Tibial nerve (tissue), 4 donors: ENCODE data around the gene CSPG4. TPM values are rescaled to one million over a fixed set of nuclear protein-coding genes. Genes with fewer than 3 reads are reported as not detected.

Source experiments
- DNase-seq, 2 donors: peaks; one replicate each; pipeline ENCODE4 v3.0.0-alpha.2; 2019; ENCODE audit warnings: low spot score in 2 of 2
- H3K27ac ChIP-seq, 4 donors: fragments of 200-600 bp; sonication (generic) in 3 of 4; one replicate each; pipeline ENCODE4 v1.5.1; 2017 to 2019; ENCODE audit warnings: mild to moderate bottlenecking in 1 of 4
- H3K27me3 ChIP-seq, 2 donors: fragments of 200-600 bp; sonication (generic) in 1 of 2; one replicate each; pipeline versions ENCODE4 v1.5.1 to v1.6.0; 2017 to 2019
- H3K36me3 ChIP-seq, 3 donors: fragments of 200-600 bp; sonication (generic); one replicate each; pipeline ENCODE4 v1.5.1; 2018 to 2019
- H3K4me1 ChIP-seq, 4 donors: fragments of 200-600 bp; sonication (generic) in 3 of 4; one replicate each; pipeline ENCODE4 v1.5.1; 2017 to 2019
- H3K4me3 ChIP-seq, 4 donors: fragments of 200-600 bp; sonication (generic) in 3 of 4; one replicate each; pipeline ENCODE4 v1.5.1; 2017 to 2019; ENCODE audit warnings: mild to moderate bottlenecking in 1 of 4, moderate library complexity in 1 of 4
- H3K9me3 ChIP-seq, 4 donors: fragments of 200-600 bp; sonication (generic) in 3 of 4; one replicate each; pipeline ENCODE4 v1.5.1; 2017 to 2019
- EP300 ChIP-seq, 2 donors: sonication (generic); formaldehyde crosslinking; IDR thresholded peaks; one replicate each; pipeline ENCODE4 v1.6.1; 2017; ENCODE audit warnings: antibody characterized with exemption in 2 of 2, mild to moderate bottlenecking in 1 of 2
- POLR2A ChIP-seq, 2 donors: fragments of 450-650 bp; IDR thresholded peaks; one replicate each; pipeline ENCODE4 v1.6.1; 2017; ENCODE audit warnings: antibody characterized with exemption in 2 of 2, mild to moderate bottlenecking in 2 of 2, moderate library complexity in 2 of 2
- WGBS, 2 donors: methylation state at CpG; one replicate each; pipeline ENCODE4 v1.1.5; 2018; 5-methylcytosine and 5-hydroxymethylcytosine counted together
- total RNA-seq, 4 donors: library from RNA; depleted of rRNA; stranded (reverse); fragments of >200 nt; gene quantifications; one replicate each; pipeline ENCODE4 v1.1.0, GENCODE V29; 2016
- TF ChIP-seq, protein P1 (sequence below), 5 experiments: fragments of 200-600 bp in 3 of 5; fragments of 450-650 bp in 2 of 5; sonication (generic) in 3 of 5; IDR thresholded peaks; one replicate each; pipeline ENCODE4 v1.5.1; 2016 to 2019; ENCODE audit warnings: antibody characterized with exemption in 5 of 5, mild to moderate bottlenecking in 3 of 5, moderate library complexity in 2 of 5

Gene CSPG4
- total RNA-seq, 4 donors from 2014 or later, result 100 to 132 (median 115) TPM

DNA sequence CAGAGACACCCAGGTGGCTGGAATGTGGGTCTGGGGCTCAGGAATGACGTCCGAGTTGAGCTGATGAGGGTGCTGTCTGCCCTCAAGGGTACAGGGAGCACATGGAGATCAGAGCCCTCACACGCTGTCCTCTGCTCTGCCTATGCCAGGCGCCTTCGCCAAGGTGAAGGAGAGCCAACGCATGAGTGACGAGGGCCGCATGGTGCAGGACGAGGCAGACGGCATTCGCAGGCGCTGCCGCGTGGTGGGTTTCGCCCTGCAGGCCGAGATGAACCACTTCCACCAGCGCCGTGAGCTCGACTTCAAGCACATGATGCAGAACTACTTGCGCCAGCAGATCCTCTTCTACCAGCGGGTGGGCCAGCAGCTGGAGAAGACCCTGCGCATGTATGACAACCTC, 55.8 kb downstream of the CSPG4 start:
- DNase-seq, result no peak
- H3K27ac ChIP-seq, result peak overlapping the region in 1 of 4 donors; percentile 17
- H3K4me1 ChIP-seq, result peaks cover 0 to 91% (median 55%) of the 10 kb centered on the region in 4 donors
- TF ChIP-seq, protein P1, sequence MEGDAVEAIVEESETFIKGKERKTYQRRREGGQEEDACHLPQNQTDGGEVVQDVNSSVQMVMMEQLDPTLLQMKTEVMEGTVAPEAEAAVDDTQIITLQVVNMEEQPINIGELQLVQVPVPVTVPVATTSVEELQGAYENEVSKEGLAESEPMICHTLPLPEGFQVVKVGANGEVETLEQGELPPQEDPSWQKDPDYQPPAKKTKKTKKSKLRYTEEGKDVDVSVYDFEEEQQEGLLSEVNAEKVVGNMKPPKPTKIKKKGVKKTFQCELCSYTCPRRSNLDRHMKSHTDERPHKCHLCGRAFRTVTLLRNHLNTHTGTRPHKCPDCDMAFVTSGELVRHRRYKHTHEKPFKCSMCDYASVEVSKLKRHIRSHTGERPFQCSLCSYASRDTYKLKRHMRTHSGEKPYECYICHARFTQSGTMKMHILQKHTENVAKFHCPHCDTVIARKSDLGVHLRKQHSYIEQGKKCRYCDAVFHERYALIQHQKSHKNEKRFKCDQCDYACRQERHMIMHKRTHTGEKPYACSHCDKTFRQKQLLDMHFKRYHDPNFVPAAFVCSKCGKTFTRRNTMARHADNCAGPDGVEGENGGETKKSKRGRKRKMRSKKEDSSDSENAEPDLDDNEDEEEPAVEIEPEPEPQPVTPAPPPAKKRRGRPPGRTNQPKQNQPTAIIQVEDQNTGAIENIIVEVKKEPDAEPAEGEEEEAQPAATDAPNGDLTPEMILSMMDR (IDR thresholded peaks at IDR 0.05), result no peak
- no peak for TF ChIP-seq POLR2A (IDR thresholded peaks at IDR 0.05)
- TF ChIP-seq EP300 (IDR thresholded peaks at IDR 0.05), result no peak
- no peak overlapping the region for H3K4me3 ChIP-seq
- WGBS, 2 donors, result 92% methylated on average over 19 to 20 of the region's 22 CpGs
- no peaks in the 10 kb centered on the region for H3K9me3 ChIP-seq
- H3K27me3 ChIP-seq, result no peaks in the 10 kb centered on the region
- H3K36me3 ChIP-seq, result peaks cover 0 to 61% (median 5%) of the 10 kb centered on the region in 3 donors

DNA sequence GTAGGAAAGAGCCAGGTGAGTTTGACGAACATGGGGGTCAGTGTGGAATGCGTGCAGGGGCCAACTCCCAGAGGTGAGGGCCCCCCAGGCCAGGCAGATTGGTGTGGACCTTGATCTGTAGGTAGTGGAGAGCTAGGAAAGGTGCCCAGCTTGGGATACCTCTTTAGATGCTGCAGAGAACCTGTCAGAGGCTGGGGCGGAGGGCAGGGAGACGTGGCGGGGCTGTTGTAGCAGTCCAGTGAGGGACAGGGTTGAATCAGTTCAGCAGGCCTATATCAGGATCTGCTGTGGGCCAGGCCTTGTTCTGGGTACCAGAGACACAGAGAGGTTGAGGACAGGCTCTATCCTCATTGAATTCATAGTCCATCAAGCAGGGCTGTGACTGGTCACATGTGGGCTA, 56.3 kb downstream of the CSPG4 start:
- no peak overlapping the region for H3K4me3 ChIP-seq
- H3K27ac ChIP-seq, result peak overlapping the region in 1 of 4 donors; percentile 17
- H3K9me3 ChIP-seq, result no peaks in the 10 kb centered on the region
- DNase-seq, result no peak
- 91 to 96% methylated on average over 5 of the region's 5 CpGs for WGBS, 2 donors
- peaks cover 0 to 91% (median 56%) of the 10 kb centered on the region in 4 donors for H3K4me1 ChIP-seq
- H3K36me3 ChIP-seq, result peaks cover 0 to 61% (median 5%) of the 10 kb centered on the region in 3 donors
- H3K27me3 ChIP-seq, result no peaks in the 10 kb centered on the region
- TF ChIP-seq POLR2A (IDR thresholded peaks at IDR 0.05) (no peak), EP300 (IDR thresholded peaks at IDR 0.05) (no peak)
- TF ChIP-seq, protein P1 (IDR thresholded peaks at IDR 0.05), result no peak

DNA sequence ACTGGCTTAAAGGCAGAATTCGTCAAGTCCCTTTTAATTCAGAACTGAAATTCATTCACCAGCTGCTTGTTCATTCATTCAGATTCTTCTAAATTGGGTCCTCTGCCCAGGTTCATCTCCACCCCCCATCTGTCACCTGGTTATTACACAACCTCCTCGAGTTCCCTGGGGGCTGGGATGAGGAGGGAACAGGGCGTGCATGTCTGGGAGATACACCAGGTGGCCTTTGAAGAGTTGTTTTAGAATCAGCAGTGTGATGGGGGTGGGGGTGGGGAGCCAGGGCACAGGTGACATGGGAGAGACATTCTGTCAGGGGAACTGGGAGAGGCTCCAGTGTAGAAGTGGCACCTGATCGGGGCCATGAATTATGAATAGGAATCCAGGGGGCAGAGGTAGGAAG, 56.7 kb downstream of the CSPG4 start:
- TF ChIP-seq POLR2A (IDR thresholded peaks at IDR 0.05) (no peak), EP300 (IDR thresholded peaks at IDR 0.05) (no peak)
- TF ChIP-seq, protein P1 (IDR thresholded peaks at IDR 0.05), result no peak
- no peaks in the 10 kb centered on the region for H3K9me3 ChIP-seq
- peak overlapping the region in 1 of 4 donors; percentile 17 for H3K27ac ChIP-seq
- peaks cover 0 to 61% (median 5%) of the 10 kb centered on the region in 3 donors for H3K36me3 ChIP-seq
- H3K4me1 ChIP-seq, result peaks cover 0 to 91% (median 58%) of the 10 kb centered on the region in 4 donors
- no peak for DNase-seq
- H3K4me3 ChIP-seq, result no peak overlapping the region
- 71 to 85% methylated on average over 4 of the region's 4 CpGs for WGBS, 2 donors
- H3K27me3 ChIP-seq, result no peaks in the 10 kb centered on the region

DNA sequence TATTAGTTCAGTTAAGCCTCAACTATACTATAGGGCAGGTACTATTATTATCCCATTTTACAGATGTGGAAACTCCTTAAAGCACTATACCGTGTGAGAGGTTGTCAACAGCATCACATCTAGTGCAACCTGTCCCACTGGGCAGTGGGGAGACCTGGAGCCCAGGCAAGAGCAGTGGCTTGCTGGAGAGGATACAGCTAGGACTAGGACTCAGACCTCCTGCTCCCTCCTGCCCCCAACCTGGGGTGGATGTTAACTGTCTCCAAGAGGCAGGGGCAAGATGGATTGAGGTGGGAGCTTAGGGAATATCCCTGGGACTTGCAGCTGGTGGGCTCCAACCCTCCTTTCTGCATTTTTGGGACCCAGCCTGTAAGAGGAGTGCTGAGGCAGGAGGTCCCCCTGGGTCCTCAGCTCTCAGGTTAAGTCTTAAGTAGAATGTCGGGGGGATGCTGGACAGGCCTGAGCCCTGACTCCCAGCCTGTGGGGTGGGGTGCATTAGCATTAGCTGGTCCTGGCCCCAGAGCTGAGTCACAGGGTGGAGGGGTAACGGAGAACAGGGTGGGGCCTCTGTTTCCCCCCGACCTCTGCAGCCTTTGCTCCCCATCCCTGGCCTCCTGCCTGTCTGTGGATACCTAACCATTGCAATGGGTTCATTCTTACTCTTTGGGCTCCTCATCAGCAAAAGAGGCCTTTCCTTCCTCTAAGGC, 58.3 kb downstream of the CSPG4 start:
- Histone ChIP-seq H3K27ac (peak overlapping the region in 1 of 4 donors; percentile 41), H3K9me3 (no peaks in the 10 kb centered on the region), H3K36me3 (peaks cover 0 to 72% (median 5%) of the 10 kb centered on the region in 3 donors), H3K4me3 (no peak overlapping the region), H3K4me1 (peaks cover 0 to 91% (median 59%) of the 10 kb centered on the region in 4 donors), H3K27me3 (no peaks in the 10 kb centered on the region)
- WGBS, 2 donors, result 67 to 71% methylated on average over 3 to 4 of the region's 4 CpGs
- no peak for DNase-seq
- no peak for TF ChIP-seq EP300 (IDR thresholded peaks at IDR 0.05)
- no peak for TF ChIP-seq POLR2A (IDR thresholded peaks at IDR 0.05)
- TF ChIP-seq, protein P1 (IDR thresholded peaks at IDR 0.05), result no peak

DNA sequence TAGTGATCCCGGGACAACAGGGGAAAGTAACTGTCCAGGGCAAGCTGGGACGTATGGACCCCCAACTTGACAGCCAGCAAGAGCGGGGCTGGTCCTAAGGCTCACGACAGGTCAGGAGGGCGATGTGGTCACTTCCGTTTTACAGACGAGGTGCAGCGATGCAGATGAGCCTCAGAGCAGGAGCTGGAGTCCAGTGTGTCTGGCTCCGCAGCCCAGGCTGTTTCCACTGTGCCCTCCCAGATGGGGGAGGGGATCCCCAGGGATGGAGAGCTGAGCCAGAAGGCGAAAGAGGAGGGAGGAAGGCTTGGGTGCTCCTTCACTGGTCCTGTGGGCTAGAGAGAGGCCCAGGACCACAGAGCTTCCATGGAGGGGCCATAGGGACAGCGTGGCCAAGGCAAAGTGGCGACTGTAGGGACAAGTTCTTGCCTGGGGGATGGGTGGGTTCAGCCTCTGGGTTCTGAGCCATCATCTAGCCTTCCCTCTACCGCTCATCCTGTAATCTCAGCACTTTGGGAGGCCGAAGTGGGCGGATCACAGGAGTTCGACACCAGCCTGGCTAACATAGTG, 59.2 kb downstream of the CSPG4 start:
- H3K9me3 ChIP-seq, result no peaks in the 10 kb centered on the region
- peaks cover 0 to 91% (median 58%) of the 10 kb centered on the region in 4 donors for H3K4me1 ChIP-seq
- peak overlapping the region in 3 of 4 donors; percentile 58 to 96 (median 74) for H3K27ac ChIP-seq
- H3K36me3 ChIP-seq, result peaks cover 0 to 66% (median 5%) of the 10 kb centered on the region in 3 donors
- TF ChIP-seq, protein P1 (IDR thresholded peaks at IDR 0.05), result no peak
- TF ChIP-seq EP300 (IDR thresholded peaks at IDR 0.05), result no peak
- no peak for TF ChIP-seq POLR2A (IDR thresholded peaks at IDR 0.05)
- H3K4me3 ChIP-seq, result peak overlapping the region in 1 of 4 donors; percentile 74
- no peaks in the 10 kb centered on the region for H3K27me3 ChIP-seq
- no peak for DNase-seq
- 60 to 64% methylated on average over 16 of the region's 16 CpGs for WGBS, 2 donors
